Panc1 (cell line): ENCODE results near the gene ZC3H13.

Experiments
- POLR2AphosphoS5 ChIP-seq: IDR thresholded peaks from 2 replicates; pipeline ENCODE4 v1.6.1; 2012; ENCODE audit warnings: mild to moderate bottlenecking, low read depth, low read length, moderate library complexity
- SIN3A ChIP-seq: IDR thresholded peaks from 2 replicates; pipeline ENCODE4 v1.6.1; 2012; ENCODE audit warnings: low read depth, mild to moderate bottlenecking, low read length, moderate library complexity, borderline replicate concordance; ENCODE audit not compliant: insufficient read depth
- TF ChIP-seq, protein P1 (sequence below): fragments of 450-650 bp; IDR thresholded peaks from 2 replicates; pipeline ENCODE4 v1.5.1; 2017; ENCODE audit warnings: mild to moderate bottlenecking
- TF ChIP-seq, protein P2 (sequence below), 2 experiments: IDR thresholded peaks; 2 replicates each; pipeline ENCODE4 v1.6.1; 2011 to 2012; ENCODE audit warnings: low read depth in 2 of 2, control low read depth in 1 of 2, low read length in 1 of 2, mild to moderate bottlenecking in 1 of 2, moderate library complexity in 1 of 2; ENCODE audit not compliant: insufficient read depth in 1 of 2

DNA sequence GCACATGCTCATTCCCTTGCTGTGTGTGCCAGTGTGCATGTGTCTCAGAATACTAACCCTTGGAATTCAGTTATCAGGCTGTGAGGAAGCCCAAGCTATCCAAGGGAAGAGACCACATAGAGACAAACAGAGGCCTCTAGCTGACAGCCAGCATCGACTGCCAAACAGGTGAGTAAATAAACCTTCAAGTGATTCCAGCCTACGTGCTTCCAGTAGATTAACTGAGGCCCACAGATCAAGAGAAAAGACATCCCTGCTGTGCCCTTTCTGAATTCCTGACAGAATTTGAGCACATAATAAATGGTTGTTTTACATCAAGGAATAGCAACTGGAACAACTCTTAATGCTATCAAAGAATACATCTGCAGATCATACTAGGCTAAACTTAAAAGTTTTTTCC is 17.5 kb downstream of the ZC3H13 start:
- TF ChIP-seq, protein P1, sequence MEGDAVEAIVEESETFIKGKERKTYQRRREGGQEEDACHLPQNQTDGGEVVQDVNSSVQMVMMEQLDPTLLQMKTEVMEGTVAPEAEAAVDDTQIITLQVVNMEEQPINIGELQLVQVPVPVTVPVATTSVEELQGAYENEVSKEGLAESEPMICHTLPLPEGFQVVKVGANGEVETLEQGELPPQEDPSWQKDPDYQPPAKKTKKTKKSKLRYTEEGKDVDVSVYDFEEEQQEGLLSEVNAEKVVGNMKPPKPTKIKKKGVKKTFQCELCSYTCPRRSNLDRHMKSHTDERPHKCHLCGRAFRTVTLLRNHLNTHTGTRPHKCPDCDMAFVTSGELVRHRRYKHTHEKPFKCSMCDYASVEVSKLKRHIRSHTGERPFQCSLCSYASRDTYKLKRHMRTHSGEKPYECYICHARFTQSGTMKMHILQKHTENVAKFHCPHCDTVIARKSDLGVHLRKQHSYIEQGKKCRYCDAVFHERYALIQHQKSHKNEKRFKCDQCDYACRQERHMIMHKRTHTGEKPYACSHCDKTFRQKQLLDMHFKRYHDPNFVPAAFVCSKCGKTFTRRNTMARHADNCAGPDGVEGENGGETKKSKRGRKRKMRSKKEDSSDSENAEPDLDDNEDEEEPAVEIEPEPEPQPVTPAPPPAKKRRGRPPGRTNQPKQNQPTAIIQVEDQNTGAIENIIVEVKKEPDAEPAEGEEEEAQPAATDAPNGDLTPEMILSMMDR, result no peak
- TF ChIP-seq POLR2AphosphoS5, result no peak
- no peak for TF ChIP-seq SIN3A
- TF ChIP-seq, protein P2, sequence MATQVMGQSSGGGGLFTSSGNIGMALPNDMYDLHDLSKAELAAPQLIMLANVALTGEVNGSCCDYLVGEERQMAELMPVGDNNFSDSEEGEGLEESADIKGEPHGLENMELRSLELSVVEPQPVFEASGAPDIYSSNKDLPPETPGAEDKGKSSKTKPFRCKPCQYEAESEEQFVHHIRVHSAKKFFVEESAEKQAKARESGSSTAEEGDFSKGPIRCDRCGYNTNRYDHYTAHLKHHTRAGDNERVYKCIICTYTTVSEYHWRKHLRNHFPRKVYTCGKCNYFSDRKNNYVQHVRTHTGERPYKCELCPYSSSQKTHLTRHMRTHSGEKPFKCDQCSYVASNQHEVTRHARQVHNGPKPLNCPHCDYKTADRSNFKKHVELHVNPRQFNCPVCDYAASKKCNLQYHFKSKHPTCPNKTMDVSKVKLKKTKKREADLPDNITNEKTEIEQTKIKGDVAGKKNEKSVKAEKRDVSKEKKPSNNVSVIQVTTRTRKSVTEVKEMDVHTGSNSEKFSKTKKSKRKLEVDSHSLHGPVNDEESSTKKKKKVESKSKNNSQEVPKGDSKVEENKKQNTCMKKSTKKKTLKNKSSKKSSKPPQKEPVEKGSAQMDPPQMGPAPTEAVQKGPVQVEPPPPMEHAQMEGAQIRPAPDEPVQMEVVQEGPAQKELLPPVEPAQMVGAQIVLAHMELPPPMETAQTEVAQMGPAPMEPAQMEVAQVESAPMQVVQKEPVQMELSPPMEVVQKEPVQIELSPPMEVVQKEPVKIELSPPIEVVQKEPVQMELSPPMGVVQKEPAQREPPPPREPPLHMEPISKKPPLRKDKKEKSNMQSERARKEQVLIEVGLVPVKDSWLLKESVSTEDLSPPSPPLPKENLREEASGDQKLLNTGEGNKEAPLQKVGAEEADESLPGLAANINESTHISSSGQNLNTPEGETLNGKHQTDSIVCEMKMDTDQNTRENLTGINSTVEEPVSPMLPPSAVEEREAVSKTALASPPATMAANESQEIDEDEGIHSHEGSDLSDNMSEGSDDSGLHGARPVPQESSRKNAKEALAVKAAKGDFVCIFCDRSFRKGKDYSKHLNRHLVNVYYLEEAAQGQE (IDR thresholded peaks at IDR 0.05; ENCODE audit: insufficient read depth in 1 of 2, low read depth in 2 of 2, low read length in 1 of 2), result no peak
